Limb (tissue), 2 donors: Measurements from ENCODE around the gene DCTN3.
A peak's percentile ranks its signal among the peaks of the same experiment; 100 is the strongest.
"Not testable (repeated sequence)": the region's sequence is repeated elsewhere in the genome, so short reads cannot be mapped to it uniquely, and the experiment has no call there.

ENCODE experiments used
- DNase-seq, 2 donors: peaks; one replicate each; pipeline ENCODE4 v3.0.0-alpha.2; 2016; ENCODE audit errors: extremely low spot score in 2 of 2

DCTN3 gene

GRCh38 chr9:34647084-34647403 lies 26.7 kb upstream of the DCTN3 start:
- DNase-seq = no peak

GRCh38 chr9:34646211-34647083 lies 26.2 kb upstream of the DCTN3 start, which contains the start of gene GALT:
Gene GALT (plus strand): TSS chr9:34646675. CDS start chr9:34646705, 30 bp downstream.
- DNase-seq = peak; percentile 88 to 97

- no peak for DNase-seq
These were observed 24.5 kb upstream of the DCTN3 start for GRCh38 chr9:34644766-34645314.

- DNase-seq = no peak
These were observed 22.4 kb upstream of the DCTN3 start for GRCh38 chr9:34642679-34643078.

- DNase-seq = not testable (repeated sequence)
These were observed 19.0 kb upstream of the DCTN3 start for GRCh38 chr9:34639322-34639721.

GRCh38 chr9:34638138-34638445 lies 17.8 kb upstream of the DCTN3 start:
- no peak for DNase-seq

- DNase-seq = peak; percentile 89 to 96
These were observed 17.3 kb upstream of the DCTN3 start, which contains the start of gene SIGMAR1 for GRCh38 chr9:34637356-34638137. Gene SIGMAR1 (minus strand): TSS chr9:34637787. CDS start chr9:34637697, 90 bp downstream.

GRCh38 chr9:34636791-34637355 lies 16.6 kb upstream of the DCTN3 start:
- DNase-seq = no peak

- no peak for DNase-seq
These were observed 15.3 kb upstream of the DCTN3 start for GRCh38 chr9:34635556-34635955.

GRCh38 chr9:34634551-34635248 lies 14.4 kb upstream of the DCTN3 start:
- DNase-seq = no peak

- peak; percentile 83 to 85 for DNase-seq
These were observed 13.7 kb upstream of the DCTN3 start for GRCh38 chr9:34633851-34634550.

GRCh38 chr9:34633166-34633565 lies 12.9 kb upstream of the DCTN3 start:
- DNase-seq = no peak

- no peak for DNase-seq
These were observed 10.3 kb upstream of the DCTN3 start for GRCh38 chr9:34630402-34631154.

- DNase-seq = no peak
These were observed 9.2 kb upstream of the DCTN3 start for GRCh38 chr9:34629491-34629808.

GRCh38 chr9:34628656-34629490 lies 8.6 kb upstream of the DCTN3 start, which contains the start of gene ARID3C:
Gene ARID3C (minus strand): TSS chr9:34629066. CDS start chr9:34628014, 1,052 bp downstream.
- DNase-seq = no peak

- DNase-seq = no peak
These were observed 7.7 kb upstream of the DCTN3 start for GRCh38 chr9:34627716-34628655.

- DNase-seq = no peak
These were observed 4.8 kb upstream of the DCTN3 start for GRCh38 chr9:34625186-34625486.

GRCh38 chr9:34624475-34625185 lies 4.3 kb upstream of the DCTN3 start:
- DNase-seq = peak in 1 of 2 donors; percentile 58
